ENCODE measurements around the gene DENND11.

DNA sequence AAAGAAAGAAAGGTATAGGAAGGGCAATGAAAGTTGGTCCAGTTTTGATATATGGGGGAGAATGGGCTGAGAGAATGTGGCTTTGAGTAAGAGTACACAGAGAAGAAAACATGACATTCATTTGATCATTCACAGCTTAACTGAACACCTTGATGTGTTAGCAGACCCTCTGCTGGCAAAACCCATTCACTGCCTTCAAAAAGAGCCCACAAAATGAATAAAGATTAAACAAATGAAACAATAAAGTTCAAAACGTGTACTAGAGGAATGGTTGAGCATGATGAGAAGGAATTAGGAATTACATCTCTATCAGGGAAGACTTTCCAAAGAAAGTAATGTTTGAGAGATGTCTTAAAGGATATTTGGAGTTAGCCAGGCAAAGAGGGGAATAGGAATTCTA, 8.3 kb upstream of the DENND11 start:
- TF ChIP-seq CTCF (IDR thresholded peaks at IDR 0.05) (no peak), POLR2AphosphoS5 (IDR thresholded peaks at IDR 0.05) (no peak)
